ENCODE results near the gene CLSTN1.
A peak's percentile ranks its signal among the peaks of the same experiment; 100 is the strongest.
"Not testable (repeated sequence)": the region's sequence is repeated elsewhere in the genome, so short reads cannot be mapped to it uniquely, and the experiment has no call there.

CLSTN1 gene

DNA sequence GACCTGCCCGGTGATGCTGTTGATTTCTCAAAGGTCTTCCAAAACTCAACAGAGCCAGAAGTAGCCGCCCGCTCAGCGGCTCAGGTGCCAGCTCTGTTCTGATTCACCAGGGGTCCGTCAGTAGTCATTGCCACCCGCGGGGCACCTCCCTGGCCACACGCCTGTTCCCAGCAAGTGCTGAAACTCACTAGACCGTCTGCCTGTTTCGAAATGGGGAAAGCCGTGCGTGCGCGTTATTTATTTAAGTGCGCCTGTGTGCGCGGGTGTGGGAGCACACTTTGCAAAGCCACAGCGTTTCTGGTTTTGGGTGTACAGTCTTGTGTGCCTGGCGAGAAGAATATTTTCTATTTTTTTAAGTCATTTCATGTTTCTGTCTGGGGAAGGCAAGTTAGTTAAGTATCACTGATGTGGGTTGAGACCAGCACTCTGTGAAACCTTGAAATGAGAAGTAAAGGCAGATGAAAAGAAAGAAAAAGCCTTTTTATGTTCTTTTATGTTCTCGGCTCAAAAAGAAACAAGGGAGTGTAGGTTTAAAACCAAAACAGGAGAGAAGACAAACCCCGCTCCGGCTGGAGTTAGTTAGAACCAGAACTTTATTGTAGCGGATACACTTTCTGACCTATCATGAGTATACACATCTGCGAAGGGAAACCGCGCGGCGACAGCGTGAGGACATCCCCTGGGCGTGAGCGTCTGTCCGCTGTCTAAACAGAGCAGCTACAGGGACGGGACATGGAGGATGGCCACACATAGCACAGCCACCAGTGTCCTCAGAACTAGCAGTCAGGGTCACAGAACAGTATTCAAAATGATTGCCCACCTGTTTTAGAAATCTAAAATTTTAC lies 95.1 kb downstream of the CLSTN1 start:
- DNase-seq = no peak

DNA sequence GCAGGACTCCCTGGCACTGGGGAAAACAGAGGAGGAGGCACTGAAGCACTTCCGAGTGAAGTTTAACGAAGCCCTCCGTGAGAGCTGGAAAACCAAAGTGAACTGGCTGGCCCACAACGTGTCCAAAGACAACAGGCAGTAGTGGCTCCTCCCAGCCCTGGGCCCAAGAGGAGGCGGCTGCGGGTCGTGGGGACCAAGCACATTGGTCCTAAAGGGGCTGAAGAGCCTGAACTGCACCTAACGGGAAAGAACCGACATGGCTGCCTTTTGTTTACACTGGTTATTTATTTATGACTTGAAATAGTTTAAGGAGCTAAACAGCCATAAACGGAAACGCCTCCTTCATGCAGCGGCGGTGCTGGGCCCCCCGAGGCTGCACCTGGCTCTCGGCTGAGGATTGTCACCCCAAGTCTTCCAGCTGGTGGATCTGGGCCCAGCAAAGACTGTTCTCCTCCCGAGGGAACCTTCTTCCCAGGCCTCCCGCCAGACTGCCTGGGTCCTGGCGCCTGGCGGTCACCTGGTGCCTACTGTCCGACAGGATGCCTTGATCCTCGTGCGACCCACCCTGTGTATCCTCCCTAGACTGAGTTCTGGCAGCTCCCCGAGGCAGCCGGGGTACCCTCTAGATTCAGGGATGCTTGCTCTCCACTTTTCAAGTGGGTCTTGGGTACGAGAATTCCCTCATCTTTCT lies 96.7 kb downstream of the CLSTN1 start:
- DNase-seq = no peak

DNA sequence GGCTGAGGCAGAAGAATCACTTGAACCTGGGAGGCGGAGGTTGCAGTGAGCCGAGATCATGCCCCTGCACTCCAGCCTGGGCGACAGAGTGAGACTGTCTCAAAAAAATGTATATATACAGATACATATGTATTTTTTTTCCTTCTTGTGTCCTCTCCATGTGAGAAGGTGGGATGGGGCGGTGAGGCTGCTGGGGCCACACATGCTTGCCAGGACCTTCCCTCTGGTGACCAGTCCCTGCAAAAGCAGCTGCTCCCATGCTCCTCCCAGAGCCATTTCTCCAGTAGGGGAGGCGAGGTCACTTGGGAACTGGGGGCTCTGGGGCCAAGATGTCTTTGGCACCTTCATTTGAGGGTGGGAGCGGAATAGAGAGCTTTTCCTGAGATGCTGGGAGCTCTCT lies 97.4 kb downstream of the CLSTN1 start:
- DNase-seq = no peak

DNA sequence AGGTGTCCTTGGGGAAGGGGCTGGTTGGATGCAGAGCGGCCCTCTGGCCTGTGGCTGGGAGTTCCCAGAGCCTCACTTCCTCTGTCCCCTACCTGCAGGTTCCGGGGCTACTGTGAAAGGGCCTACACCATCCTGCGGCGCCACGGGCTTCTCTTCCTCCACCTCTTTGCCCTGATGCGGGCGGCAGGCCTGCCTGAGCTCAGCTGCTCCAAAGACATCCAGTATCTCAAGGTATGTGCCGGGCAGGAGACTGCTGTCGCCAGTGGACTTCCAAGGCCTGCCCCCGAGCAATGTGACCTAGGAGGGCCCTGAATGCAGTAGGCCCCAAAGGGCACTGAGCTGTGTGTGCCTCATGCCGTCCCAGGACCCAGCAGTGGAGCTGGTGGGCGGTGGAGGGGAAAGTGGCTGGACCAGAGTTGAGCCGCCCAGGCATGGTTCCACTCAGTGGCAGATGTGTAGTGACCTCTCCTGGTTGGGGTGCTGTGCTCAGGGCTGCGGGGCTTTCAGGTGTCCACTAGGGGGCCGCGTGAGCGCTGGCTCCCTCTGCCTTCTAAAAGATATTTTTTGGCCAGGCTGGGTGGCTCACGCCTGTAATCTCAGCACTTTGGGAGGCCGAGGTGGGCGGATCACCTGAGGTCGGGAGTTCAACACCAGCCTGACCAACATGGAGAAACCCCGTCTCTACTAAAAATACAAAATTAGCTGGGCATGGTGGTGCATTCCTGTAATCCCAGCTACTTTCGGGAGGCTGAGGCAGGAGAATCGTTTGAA lies 98.9 kb downstream of the CLSTN1 start:
- DNase-seq = peak; percentile 32

DNA sequence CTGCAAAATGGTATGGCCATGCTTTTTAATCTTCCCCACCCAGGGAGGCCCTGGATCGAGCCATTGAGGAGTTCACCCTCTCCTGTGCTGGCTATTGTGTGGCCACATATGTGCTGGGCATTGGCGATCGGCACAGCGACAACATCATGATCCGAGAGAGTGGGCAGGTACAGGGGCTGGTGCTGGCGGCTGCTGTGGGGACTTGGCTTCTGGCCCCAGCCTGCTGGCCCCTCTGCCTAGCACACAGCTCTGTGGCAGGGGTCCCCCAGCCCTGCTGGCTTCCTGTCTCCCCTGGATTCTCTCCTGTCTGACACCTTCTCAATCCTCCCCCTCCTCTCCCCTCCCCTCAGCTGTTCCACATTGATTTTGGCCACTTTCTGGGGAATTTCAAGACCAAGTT lies 99.8 kb downstream of the CLSTN1 start:
- no peak for DNase-seq

DNA sequence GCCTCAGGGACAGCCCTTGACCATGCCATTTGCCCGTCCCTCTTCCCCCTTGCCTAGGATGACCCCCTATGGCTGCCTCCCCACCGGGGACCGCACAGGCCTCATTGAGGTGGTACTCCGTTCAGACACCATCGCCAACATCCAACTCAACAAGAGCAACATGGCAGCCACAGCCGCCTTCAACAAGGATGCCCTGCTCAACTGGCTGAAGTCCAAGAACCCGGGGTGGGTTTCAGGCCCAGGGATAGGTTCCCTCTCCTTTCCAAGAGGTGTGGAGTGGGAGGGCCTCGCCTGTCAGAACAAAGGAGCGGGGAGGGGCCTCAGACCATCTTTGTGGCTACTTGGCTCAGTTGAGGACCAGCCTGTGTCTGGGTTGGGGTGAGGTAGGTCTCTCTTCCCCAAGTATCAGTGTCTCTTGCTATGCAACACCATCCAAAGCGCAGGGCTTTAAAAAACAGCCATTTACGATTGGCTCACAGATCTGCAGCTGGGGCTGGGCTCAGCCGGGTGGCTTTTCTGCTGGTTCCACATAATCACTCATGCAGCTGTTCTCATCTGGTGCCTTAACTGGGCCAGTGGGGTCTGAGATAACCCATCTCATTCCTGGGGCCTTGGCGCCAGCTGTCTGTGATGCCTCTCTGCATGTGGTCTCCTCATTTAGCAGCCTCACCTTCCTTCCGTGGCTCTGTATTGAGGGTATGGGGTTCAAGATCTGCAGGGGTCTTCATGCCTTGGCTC lies 100.5 kb downstream of the CLSTN1 start:
- no peak for DNase-seq

DNA sequence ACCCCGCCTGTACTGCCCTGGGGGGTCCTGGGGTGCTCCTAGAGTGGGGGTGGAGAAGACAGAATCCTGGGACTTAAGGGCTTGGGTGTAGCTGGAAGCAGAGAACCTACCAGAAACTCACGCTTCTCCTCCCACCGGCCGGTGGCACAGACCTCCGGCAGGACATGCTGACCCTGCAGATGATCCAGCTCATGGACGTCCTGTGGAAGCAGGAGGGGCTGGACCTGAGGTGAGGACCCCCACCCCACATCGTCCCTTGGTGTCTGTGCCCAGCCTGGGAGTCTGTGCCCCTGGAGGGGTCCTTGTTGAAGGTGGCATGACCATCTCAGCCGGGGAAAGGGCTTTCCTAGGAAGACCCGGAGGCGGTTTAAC lies 101.4 kb downstream of the CLSTN1 start:
- DNase-seq = no peak

DNA sequence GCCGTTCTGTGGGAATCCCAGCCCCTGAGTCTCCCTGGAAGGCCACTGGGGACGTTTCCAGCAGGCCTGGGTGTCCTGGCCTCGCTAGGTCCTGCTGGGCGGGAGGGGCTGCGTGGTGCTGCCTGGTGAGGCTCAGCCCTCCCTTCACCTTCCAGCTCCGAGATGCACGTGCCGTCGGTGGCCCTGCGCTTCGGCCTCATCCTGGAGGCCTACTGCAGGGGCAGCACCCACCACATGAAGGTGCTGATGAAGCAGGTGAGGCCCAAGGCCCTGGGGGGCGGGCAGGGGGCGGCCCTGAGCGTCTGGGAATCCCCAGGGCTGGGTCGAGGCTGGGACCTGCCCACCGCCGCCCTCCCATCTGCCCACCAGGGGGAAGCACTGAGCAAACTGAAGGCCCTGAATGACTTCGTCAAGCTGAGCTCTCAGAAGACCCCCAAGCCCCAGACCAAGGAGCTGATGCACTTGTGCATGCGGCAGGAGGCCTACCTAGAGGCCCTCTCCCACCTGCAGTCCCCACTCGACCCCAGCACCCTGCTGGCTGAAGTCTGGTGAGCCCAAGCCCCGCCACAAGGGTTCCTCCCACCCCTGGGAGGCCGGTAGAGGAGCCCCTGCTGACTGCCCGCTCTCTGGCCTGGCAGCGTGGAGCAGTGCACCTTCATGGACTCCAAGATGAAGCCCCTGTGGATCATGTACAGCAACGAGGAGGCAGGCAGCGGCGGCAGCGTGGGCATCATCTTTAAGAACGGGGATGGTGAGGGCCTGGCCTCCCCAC lies 102.0 kb downstream of the CLSTN1 start:
- DNase-seq = no peak

DNA sequence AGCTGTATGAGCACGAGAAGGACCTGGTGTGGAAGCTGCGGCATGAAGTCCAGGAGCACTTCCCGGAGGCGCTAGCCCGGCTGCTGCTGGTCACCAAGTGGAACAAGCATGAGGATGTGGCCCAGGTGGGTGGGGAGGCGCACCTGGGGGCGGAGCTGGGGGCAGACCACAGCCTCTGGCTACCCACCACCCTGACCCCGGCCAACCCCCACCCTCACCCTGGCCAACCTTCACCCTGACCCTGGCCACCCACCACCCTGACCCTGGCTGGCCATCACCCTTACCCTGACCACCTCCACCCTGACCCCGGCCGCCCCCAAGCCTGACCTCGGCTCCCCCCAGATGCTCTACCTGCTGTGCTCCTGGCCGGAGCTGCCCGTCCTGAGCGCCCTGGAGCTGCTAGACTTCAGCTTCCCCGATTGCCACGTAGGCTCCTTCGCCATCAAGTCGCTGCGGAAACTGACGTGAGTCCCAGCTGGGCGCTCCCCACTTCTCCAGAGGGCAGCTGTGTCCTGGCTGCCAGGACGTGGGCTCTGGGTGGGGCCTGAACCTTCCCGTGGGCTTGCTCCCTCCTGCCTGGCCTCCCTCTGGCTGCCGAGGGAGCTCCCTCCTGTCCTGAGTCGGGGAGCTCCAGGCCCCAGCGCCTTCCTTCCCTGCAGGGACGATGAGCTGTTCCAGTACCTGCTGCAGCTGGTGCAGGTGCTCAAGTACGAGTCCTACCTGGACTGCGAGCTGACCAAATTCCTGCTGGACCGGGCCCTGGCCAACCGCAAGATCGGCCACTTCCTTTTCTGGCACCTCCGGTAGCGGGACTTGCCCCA lies 102.8 kb downstream of the CLSTN1 start:
- DNase-seq = no peak

DNA sequence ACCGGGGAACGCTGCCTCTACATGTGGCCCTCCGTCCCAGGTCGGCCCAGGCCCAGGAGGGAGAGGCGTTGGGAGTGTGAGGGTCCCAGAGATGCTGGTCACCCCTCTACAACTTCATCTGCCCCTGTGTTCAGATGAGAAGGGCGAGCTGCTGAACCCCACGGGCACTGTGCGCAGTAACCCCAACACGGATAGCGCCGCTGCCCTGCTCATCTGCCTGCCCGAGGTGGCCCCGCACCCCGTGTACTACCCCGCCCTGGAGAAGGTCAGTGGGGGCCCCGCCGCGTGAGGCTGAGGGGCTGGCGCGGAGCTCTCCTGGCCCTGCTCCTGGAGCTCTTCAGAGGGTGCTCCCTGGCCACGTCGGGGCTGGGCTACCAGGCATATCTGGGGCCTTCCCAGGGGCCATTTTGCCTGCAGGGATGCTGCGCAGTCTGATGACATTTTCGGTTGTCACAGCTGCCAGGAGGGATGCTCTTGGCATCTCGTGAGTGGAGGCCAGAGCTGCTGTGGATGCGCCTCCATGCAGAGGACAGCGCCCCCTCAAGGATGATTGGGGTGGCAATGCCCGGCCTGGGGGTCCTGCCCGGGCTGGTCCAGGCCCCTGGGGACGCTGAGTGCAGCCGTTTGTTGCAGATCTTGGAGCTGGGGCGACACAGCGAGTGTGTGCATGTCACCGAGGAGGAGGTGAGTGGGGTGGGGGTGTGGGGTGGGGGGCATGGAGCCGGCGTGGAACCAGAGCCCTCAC lies 103.6 kb downstream of the CLSTN1 start:
- no peak for DNase-seq

DNA sequence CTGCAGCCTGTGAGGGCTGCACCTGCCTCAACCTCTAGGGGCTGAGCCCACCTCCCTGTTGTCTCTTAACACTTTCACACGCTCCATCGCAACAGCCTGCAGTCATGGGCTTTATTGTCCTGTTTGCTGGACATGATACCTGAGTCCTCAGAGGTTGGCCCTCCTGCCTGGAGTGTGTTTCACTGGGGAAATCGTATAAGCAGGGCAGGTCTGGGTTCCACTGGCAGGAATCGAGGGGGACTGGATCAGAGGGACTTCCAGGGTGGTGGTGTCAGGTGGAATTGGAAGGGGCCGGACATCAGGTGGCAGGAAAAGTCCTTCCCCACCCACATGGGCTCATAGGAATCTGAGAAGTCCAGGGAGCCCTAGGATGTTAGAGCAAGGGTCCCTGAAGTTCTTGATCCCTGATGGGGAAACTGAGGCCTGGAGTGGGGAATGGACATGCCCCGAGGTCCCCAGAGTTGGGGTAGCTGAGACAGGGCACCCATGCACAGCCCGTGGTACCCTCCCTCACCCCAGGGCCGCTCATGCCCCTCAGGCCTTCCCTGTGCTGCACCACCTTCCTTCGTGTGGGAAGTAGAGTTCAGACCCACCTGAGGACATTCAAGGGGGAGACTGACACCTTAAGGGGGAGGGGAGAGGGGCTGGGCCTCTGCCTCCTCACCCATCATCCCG lies 105.6 kb downstream of the CLSTN1 start:
- no peak for DNase-seq

DNA sequence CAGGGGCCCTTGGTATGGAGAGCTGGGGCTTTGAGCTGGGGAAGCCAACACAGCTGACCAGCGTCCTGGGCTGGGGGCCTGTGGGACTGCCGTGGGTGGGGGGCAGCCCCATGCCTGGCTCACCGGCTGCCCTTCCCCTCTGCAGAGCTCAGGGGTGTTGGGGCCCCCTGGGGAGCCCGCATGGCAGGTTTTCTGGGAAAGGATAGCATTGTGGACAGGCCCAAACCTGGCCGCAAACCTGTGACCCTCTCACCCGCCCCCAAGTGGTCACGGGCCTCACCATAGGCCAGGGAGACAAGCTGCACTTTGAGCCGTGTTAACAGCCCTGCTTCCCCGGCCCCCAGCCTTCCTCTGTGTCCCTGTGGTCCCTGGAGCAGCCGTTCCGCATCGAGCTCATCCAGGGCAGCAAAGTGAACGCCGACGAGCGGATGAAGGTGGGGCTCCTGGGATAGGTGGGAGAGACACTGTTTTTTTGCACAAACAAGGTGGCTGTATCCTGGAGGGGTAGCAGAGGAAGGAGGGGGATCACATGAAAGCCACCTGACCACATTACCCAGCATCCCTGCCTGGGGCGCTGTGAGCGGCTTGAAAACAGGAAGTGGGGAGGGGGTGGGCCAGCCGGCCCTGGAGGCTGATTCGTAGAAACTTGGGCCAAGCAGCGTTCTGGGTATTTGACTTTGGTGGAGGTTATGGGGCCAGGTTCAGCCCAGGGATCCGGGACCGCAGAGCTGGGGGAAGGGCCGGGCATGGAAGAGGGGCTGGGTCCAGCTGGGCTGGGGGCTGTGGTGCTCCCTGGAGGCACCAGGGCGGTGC lies 106.4 kb downstream of the CLSTN1 start:
- no peak for DNase-seq

DNA sequence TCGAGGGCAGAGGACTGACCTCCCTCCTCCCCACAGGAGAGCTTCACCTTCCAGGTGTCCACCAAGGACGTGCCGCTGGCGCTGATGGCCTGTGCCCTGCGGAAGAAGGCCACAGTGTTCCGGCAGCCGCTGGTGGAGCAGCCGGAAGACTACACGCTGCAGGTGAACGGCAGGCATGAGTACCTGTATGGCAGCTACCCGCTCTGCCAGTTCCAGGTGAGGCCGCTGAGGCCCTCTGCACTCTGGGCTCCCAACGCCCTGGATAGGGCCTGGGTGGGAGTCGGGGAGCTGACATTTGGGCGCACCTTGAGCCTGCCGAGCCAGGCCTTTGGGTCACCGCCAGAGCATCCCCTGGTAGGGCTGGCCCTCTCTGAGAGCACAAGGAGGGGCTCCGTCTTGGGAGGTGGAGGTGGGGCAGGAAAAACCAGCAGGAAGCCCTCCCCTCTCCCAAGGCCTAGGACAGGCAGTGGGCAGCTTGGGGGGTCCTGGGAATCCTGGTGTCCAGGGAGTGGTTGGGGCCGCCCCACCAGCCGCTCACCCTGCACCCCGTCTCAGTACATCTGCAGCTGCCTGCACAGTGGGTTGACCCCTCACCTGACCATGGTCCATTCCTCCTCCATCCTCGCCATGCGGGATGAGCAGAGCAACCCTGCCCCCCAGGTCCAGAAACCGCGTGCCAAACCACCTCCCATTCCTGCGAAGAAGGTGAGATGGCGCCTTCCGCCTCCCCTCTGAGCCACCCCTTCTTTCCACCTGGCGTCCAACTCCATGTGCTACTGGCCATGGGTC lies 107.2 kb downstream of the CLSTN1 start:
- no peak for DNase-seq

DNA sequence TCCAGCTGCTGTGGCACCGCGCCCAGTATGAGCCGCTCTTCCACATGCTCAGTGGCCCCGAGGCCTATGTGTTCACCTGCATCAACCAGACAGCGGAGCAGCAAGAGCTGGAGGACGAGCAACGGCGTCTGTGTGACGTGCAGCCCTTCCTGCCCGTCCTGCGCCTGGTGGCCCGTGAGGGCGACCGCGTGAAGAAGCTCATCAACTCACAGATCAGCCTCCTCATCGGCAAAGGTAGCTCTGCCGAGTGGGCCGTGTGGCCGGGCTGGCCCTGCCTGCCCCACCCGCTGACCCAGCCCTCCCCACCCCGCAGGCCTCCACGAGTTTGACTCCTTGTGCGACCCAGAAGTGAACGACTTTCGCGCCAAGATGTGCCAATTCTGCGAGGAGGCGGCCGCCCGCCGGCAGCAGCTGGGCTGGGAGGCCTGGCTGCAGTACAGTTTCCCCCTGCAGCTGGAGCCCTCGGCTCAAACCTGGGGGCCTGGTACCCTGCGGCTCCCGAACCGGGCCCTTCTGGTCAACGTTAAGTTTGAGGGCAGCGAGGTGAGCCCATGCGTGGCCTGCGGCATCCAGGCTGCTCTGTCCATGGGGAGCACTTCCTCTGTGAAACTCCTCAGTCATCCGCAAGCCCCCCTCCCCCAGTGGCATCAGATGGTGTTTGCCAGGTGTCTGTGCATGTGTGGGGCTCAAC lies 108.1 kb downstream of the CLSTN1 start:
- no peak for DNase-seq

DNA sequence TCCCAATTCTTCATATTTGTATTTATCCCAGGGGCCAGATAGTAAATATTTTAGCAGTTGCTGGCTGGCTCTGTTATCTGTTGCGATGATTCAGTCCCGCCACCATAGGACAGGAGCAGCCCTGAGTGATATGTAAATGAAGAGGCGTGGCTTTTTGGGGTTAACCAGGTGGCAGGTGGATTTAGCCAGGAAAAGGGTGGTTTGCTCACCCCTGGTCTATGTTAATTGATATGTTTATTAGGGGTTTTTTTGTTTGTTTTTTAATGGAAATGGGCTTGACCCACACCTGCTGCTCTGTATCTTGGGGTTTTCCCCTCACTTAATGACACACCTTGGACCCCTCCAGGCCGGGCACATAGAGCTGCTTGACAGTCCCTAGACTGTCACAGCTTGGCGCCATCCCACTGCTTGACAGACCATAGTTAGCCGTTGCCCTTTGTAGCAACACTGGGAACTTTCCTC lies 109.5 kb downstream of the CLSTN1 start:
- DNase-seq = no peak

DNA sequence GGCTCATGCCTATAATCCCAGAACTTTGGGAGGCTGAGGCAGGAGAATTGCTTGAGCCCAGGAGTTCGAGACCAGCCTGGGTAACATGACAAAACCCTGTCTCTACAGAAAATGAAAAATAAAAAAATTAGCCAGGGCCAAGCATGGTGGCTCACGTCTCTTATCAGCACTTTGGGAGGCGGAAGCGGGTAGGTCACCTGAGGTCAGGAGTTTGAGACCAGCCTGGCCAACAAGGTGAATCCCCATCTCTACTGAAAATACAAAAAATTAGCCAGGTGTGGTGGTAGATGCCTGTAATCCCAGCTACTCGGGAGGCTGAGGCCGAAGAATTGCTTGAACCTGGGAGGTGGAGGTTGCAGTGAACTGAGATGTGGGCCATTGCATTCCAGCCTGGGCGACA lies 111.0 kb downstream of the CLSTN1 start:
- not testable (repeated sequence) for DNase-seq

DNA sequence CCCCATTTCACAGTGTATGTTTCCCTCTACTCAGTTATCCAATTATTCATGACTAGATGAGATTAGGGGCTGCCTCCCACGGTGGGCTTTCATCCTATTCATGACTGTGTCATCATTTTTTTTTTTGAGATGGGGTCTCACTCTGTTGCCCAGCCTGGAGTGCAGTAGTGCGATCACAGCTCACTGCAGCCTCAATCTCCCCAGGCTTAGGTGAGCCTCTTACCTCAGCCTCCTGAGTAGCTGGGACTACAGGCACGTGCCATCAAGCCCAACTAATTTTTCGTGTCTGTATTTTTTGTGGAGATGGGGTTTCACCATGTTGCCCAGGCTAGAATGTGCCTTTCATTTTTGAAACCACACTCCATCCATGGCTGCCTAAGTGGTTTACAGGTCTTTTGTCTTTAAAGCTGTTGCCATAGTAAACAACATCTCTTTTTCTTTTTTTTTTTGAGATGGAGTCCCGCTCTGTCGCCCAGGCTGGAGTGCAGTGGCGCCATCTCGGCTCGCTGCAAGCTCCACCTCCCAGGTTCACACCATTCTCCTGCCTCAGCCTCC lies 112.2 kb downstream of the CLSTN1 start:
- no peak for DNase-seq

All from COR-L47 (cell line).